GM12892 (cell line): ENCODE measurements around the gene SHANK3.

Experiments
- DNase-seq: peaks from one replicate; pipeline ENCODE4 v3.0.0; 2011; ENCODE audit not compliant: insufficient read length
- FAIRE-seq: peaks from 2 replicates; lab custom pipeline; 2011; peaks lifted over from hg19 to GRCh38; lab: Jason Lieb, UNC
- POLR2A ChIP-seq: IDR thresholded peaks from 2 replicates; pipeline ENCODE4 v1.6.1; 2011; ENCODE audit warnings: low read depth, low read length, control low read depth
- POLR2AphosphoS5 ChIP-seq: IDR thresholded peaks from 2 replicates; pipeline ENCODE4 v1.6.1; 2011; ENCODE audit warnings: low read depth, low read length, control low read depth
- TAF1 ChIP-seq: IDR thresholded peaks from 2 replicates; pipeline ENCODE4 v1.6.1; 2011; ENCODE audit warnings: low read depth, mild to moderate bottlenecking, control low read depth, low read length, borderline replicate concordance

Gene SHANK3

GRCh38 chr22:50713571-50714056, 41.0 kb downstream of the SHANK3 start:
- no peak for FAIRE-seq
- DNase-seq: no peak
- no peak for TF ChIP-seq POLR2A
- TF ChIP-seq TAF1: no peak
- no peak for TF ChIP-seq POLR2AphosphoS5

- no peak for FAIRE-seq
- TF ChIP-seq POLR2AphosphoS5 (no peak), POLR2A (no peak), TAF1 (no peak)
- no peak for DNase-seq
Measured at GRCh38 chr22:50714150-50714549, 41.5 kb downstream of the SHANK3 start.

- no peak for TF ChIP-seq TAF1
- no peak for DNase-seq
- no peak for FAIRE-seq
Measured at GRCh38 chr22:50714631-50715179, 42.1 kb downstream of the SHANK3 start.

- TF ChIP-seq POLR2A (no peak), POLR2AphosphoS5 (no peak), TAF1 (no peak)
- no peak for DNase-seq
- FAIRE-seq: no peak
Measured at GRCh38 chr22:50715250-50715649, 42.6 kb downstream of the SHANK3 start.

- DNase-seq: no peak
- TF ChIP-seq POLR2A (no peak), POLR2AphosphoS5 (no peak), TAF1 (no peak)
- FAIRE-seq: no peak
Measured at GRCh38 chr22:50715776-50716175, 43.2 kb downstream of the SHANK3 start.

- FAIRE-seq (no peak), DNase-seq (no peak)
- TF ChIP-seq POLR2AphosphoS5 (no peak), POLR2A (no peak), TAF1 (no peak)
Measured at GRCh38 chr22:50716290-50717024, 43.8 kb downstream of the SHANK3 start.

- FAIRE-seq (no peak), DNase-seq (no peak)
- TF ChIP-seq POLR2A: no peak
- no peak for TF ChIP-seq POLR2AphosphoS5
- no peak for TF ChIP-seq TAF1
Measured at GRCh38 chr22:50717709-50718351, 45.2 kb downstream of the SHANK3 start.

GRCh38 chr22:50718352-50718709, 45.7 kb downstream of the SHANK3 start:
- TF ChIP-seq POLR2A (no peak), TAF1 (no peak), POLR2AphosphoS5 (no peak)
- FAIRE-seq (no peak), DNase-seq (no peak)

- FAIRE-seq (no peak), DNase-seq (no peak)
- TF ChIP-seq TAF1 (no peak), POLR2A (no peak)
Measured at GRCh38 chr22:50719814-50720300, 47.2 kb downstream of the SHANK3 start.

- no peak for TF ChIP-seq POLR2A
- TF ChIP-seq POLR2AphosphoS5: no peak
- no peak for TF ChIP-seq TAF1
- DNase-seq (no peak), FAIRE-seq (no peak)
Measured at GRCh38 chr22:50720301-50721256, 48.0 kb downstream of the SHANK3 start.

- no peak for FAIRE-seq
- TF ChIP-seq POLR2AphosphoS5 (no peak), POLR2A (no peak), TAF1 (no peak)
- no peak for DNase-seq
Measured at GRCh38 chr22:50721257-50721844, 48.7 kb downstream of the SHANK3 start.
